Measurements from ENCODE around the gene LLGL2. TPM values are rescaled to one million over a fixed set of nuclear protein-coding genes. Genes with fewer than 3 reads are reported as not detected.

The LLGL2 gene
- total and polyA plus RNA-seq, 10 of the 15 experiments (the other 5 are each of a cell fraction or from before 2014, with no cell fraction given), result 0.21 to 9.9 (median 4.5) TPM

GRCh38 chr17:75622076-75622475 is 96.6 kb downstream of the LLGL2 start:
- no peaks in the 10 kb centered on the region for H3K9me3 ChIP-seq (replicated peaks; ENCODE audit: control insufficient read depth, insufficient read depth, low read length)
- RAD21 ChIA-PET (ENCODE audit: unreplicated experiment), result interaction anchor here (1.2 kb wide), 1 partner anchor 126 kb away, joined by 3 read pairs; no protein-coding TSS in a partner anchor
- no peak for FAIRE-seq
- H3K9ac ChIP-seq (ENCODE audit: control insufficient read depth, insufficient read depth, low read length), result no peak overlapping the region
- H3K79me2 ChIP-seq (ENCODE audit: control insufficient read depth, insufficient read depth, low read length), result no peaks in the 10 kb centered on the region
- no peak for ATAC-seq
- no peaks in the 10 kb centered on the region for H3K27me3 ChIP-seq (replicated peaks in 1 of 2; ENCODE audit: control insufficient read depth in 2 of 2, insufficient read depth in 2 of 2, low read length in 1 of 2)
- no peak overlapping the region for H3K4me2 ChIP-seq (ENCODE audit: control insufficient read depth, insufficient read depth)
- H2AFZ ChIP-seq (ENCODE audit: control insufficient read depth, low read depth, low read length), result no peak overlapping the region
- no peak overlapping the region for H3K4me3 ChIP-seq
- H3K36me3 ChIP-seq (ENCODE audit: control insufficient read depth in 2 of 2, insufficient read depth in 2 of 2, low read length in 1 of 2), result no peaks in the 10 kb centered on the region
- in situ Hi-C loops (cut with MboI) (no loop called here), intact Hi-C loops (cut with micrococcal nuclease; ENCODE audit: unreplicated experiment) (no loop called here)
- no TSS peak for BruUV-seq (replicated peaks)
- H3K27ac ChIP-seq (ENCODE audit: control insufficient read depth, insufficient read depth), result no peak overlapping the region
- no peak for DNase-seq (ENCODE audit: low read depth, low spot score)
- SMC1A ChIA-PET (ENCODE audit: uncharacterized antibody, unreplicated experiment), result interaction anchor here (1.4 kb wide), 1 partner anchor 11 kb away, joined by 3 read pairs; the partner anchor contains the start of gene SMIM5
- no peaks in the 10 kb centered on the region for H3K4me1 ChIP-seq (ENCODE audit: control insufficient read depth, insufficient read depth, low read length)
- CTCF ChIA-PET, result interaction anchor here (1.0 to 3.5 kb wide), 2 partner anchors 21 to 127 kb away, joined by 4 to 43 read pairs; no protein-coding TSS in a partner anchor
- no peaks in the 10 kb centered on the region for H4K20me1 ChIP-seq (ENCODE audit: control insufficient read depth, insufficient read depth)
- POLR2A ChIA-PET, result no interaction called here
- 71% methylated on average over 8 of the region's 8 CpGs for whole genome bisulfite sequencing (ENCODE audit: insufficient coverage, insufficient replicate concordance, low lambda C conversion rate, missing lambda C conversion rate)
- no peak for TF ChIP-seq SKIL (IDR thresholded peaks at IDR 0.05; ENCODE audit: low read depth, poor library complexity, severe bottlenecking)
- no peak for TF ChIP-seq ZBTB4 (CRISPR knock-in tag; IDR thresholded peaks at IDR 0.05)
- no peak for TF ChIP-seq SIX5 (IDR thresholded peaks at IDR 0.05; ENCODE audit: low read depth, low read length, severe bottlenecking)
- no peak for TF ChIP-seq POU2F2 (IDR thresholded peaks at IDR 0.05; ENCODE audit: borderline replicate concordance, low read depth, low read length)
- no peak for TF ChIP-seq LARP7 (IDR thresholded peaks at IDR 0.05)
- no peak for TF ChIP-seq GATAD2B (conservative IDR thresholded peaks at IDR 0.05; ENCODE audit: low read depth)
- TF ChIP-seq WRNIP1 (IDR thresholded peaks at IDR 0.05; ENCODE audit: borderline replicate concordance, low read depth, low read length), result no peak
- no peak for TF ChIP-seq MEF2B (IDR thresholded peaks at IDR 0.05; ENCODE audit: partially characterized antibody, poor library complexity, severe bottlenecking)
- no peak for TF ChIP-seq NFXL1 (IDR thresholded peaks at IDR 0.05; ENCODE audit: borderline replicate concordance)
- no peak for TF ChIP-seq NFIC (IDR thresholded peaks at IDR 0.05; ENCODE audit: low read depth, low read length)
- TF ChIP-seq STAT3 (IDR thresholded peaks at IDR 0.05; ENCODE audit: low read depth, low read length), result no peak
- TF ChIP-seq TAF1 (IDR thresholded peaks at IDR 0.05; ENCODE audit: borderline replicate concordance, low read depth, low read length), result no peak
- TF ChIP-seq CUX1 (IDR thresholded peaks at IDR 0.05; ENCODE audit: insufficient replicate concordance, low read depth, low read length), result no peak
- no peak for TF ChIP-seq MEF2A (IDR thresholded peaks at IDR 0.05; ENCODE audit: insufficient read depth, low read depth, low read length)
